Breast epithelium (tissue), 4 donors: Measurements from ENCODE around the gene TBCC. TPM values are rescaled to one million over a fixed set of nuclear protein-coding genes. Genes with fewer than 3 reads are reported as not detected.

Experiments used
- DNase-seq, 2 donors: peaks; one replicate each; pipeline ENCODE4 v3.0.0-alpha.2; 2019; ENCODE audit warnings: low spot score in 2 of 2
- H3K27ac ChIP-seq, 2 donors: fragments of 200-600 bp; sonication (generic) in 1 of 2; one replicate each; pipeline ENCODE4 v1.5.1; 2016 to 2019; ENCODE audit warnings: mild to moderate bottlenecking in 1 of 2
- H3K27me3 ChIP-seq, 2 donors: fragments of 200-600 bp; sonication (generic) in 1 of 2; one replicate each; pipeline versions ENCODE4 v1.5.1 to v1.6.0; 2017 to 2019; ENCODE audit warnings: control low read depth in 1 of 2, mild to moderate bottlenecking in 1 of 2
- H3K36me3 ChIP-seq: fragments of 200-600 bp; one replicate; pipeline ENCODE4 v1.5.1; 2019
- H3K4me1 ChIP-seq, 2 donors: fragments of 200-600 bp; sonication (generic); one replicate each; pipeline ENCODE4 v1.5.1; 2016 to 2019; ENCODE audit warnings: control low read depth in 1 of 2
- H3K4me3 ChIP-seq, 3 donors: fragments of 200-600 bp; sonication (generic); 1 replicate in 2 of 3; 2 replicates in 1 of 3; pipeline ENCODE4 v1.5.1; 2016 to 2019; ENCODE audit warnings: mild to moderate bottlenecking in 3 of 3, moderate library complexity in 2 of 3
- H3K9me3 ChIP-seq, 2 donors: fragments of 200-600 bp; sonication (generic) in 1 of 2; one replicate each; pipeline ENCODE4 v1.5.1; 2016 to 2019; ENCODE audit warnings: control low read depth in 1 of 2
- CTCF ChIP-seq, 3 donors: fragments of 450-650 bp; IDR thresholded peaks; one replicate each; pipeline ENCODE4 v1.5.1; 2016 to 2017; ENCODE audit warnings: antibody characterized with exemption in 3 of 3, mild to moderate bottlenecking in 3 of 3, moderate library complexity in 3 of 3
- POLR2A ChIP-seq: fragments of 450-650 bp; IDR thresholded peaks from one replicate; pipeline ENCODE4 v1.6.1; 2016; ENCODE audit warnings: antibody characterized with exemption, mild to moderate bottlenecking, moderate library complexity
- POLR2AphosphoS5 ChIP-seq, 3 donors: sonication (generic); formaldehyde crosslinking; IDR thresholded peaks; one replicate each; pipeline ENCODE4 v1.6.1; 2017; ENCODE audit warnings: antibody characterized with exemption in 3 of 3
- intact Hi-C: fragments of 100-400 bp; cut with DNase I; formaldehyde crosslinking; loops from one replicate; pipeline ENCODE4 v1.15.1; 2023; ENCODE audit warnings: low total_unique reads
- total RNA-seq, 3 donors: library from RNA; depleted of rRNA; stranded (reverse); fragments of >200 nt; gene quantifications; one replicate each; pipeline ENCODE4 v1.1.0, GENCODE V29; 2016

The TBCC gene
- total RNA-seq, 3 donors from 2014 or later: 21.3 to 27.7 (median 26.3) TPM

- Histone ChIP-seq H3K36me3 (no peaks in the 10 kb centered on the region), H3K27me3 (no peaks in the 10 kb centered on the region), H3K4me1 (no peaks in the 10 kb centered on the region), H3K27ac (no peak overlapping the region), H3K4me3 (no peak overlapping the region), H3K9me3 (no peaks in the 10 kb centered on the region)
- no peak for TF ChIP-seq POLR2AphosphoS5 (IDR thresholded peaks at IDR 0.05)
- no peak for TF ChIP-seq POLR2A
- TF ChIP-seq CTCF (IDR thresholded peaks at IDR 0.05): no peak
- intact Hi-C loops: no loop called here
- no peak for DNase-seq
Measured at GRCh38 chr6:42754759-42755158, 8.9 kb upstream of the TBCC start.

DNA sequence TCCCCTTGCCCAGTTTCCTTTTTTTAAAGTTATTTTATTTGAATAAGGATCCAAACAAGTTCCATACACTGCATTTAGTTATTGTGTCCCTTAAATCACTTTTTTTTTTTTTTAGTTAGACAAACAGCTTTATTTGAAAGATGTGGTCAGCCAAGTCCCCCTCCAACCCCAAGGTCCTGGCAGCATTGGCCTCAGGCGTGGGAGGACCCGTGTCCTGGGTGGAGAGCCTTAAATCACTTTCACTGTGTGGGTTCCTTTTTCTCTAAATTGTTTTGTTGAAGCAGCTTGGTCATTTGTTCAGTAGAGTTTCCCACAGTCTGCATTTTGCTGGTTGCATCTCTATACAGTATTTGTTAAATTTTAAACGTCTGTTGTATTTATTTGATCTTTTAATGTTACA is 5.2 kb upstream of the TBCC start:
- Histone ChIP-seq H3K4me3 (no peak overlapping the region), H3K36me3 (no peaks in the 10 kb centered on the region), H3K4me1 (peaks cover 0 to 5% of the 10 kb centered on the region in 2 donors), H3K27me3 (no peaks in the 10 kb centered on the region), H3K9me3 (no peaks in the 10 kb centered on the region), H3K27ac (no peak overlapping the region)
- intact Hi-C loops: no loop called here
- TF ChIP-seq POLR2A: no peak
- TF ChIP-seq POLR2AphosphoS5 (IDR thresholded peaks at IDR 0.05): no peak
- TF ChIP-seq CTCF (IDR thresholded peaks at IDR 0.05): no peak
- DNase-seq: no peak

- peak overlapping the region in 2 of 3 donors; percentile 16 to 61 for H3K4me3 ChIP-seq
- TF ChIP-seq POLR2A: no peak
- no peak for TF ChIP-seq CTCF (IDR thresholded peaks at IDR 0.05)
- no peak for TF ChIP-seq POLR2AphosphoS5 (IDR thresholded peaks at IDR 0.05)
- no peaks in the 10 kb centered on the region for H3K9me3 ChIP-seq
- no peaks in the 10 kb centered on the region for H3K27me3 ChIP-seq
- peak overlapping the region; percentile 30 to 43 for H3K27ac ChIP-seq
- peaks cover 5 to 10% of the 10 kb centered on the region in 2 donors for H3K4me1 ChIP-seq
- H3K36me3 ChIP-seq: no peaks in the 10 kb centered on the region
- intact Hi-C loops: loop anchor here (5.0 kb wide), 1 partner anchor 34 kb away; the partner anchor contains the start of gene BICRAL
- no peak for DNase-seq
Measured at GRCh38 chr6:42748203-42748898, 2.4 kb upstream of the TBCC start.

GRCh38 chr6:42746463-42747391 is 824 bp upstream of the TBCC start:
- peak; percentile 78 to 80 for DNase-seq
- Histone ChIP-seq H3K27me3 (no peaks in the 10 kb centered on the region), H3K9me3 (no peaks in the 10 kb centered on the region), H3K4me1 (peaks cover 5 to 10% of the 10 kb centered on the region in 2 donors), H3K4me3 (peak overlapping the region; percentile 61 to 98 (median 95)), H3K27ac (peak overlapping the region; percentile 85 to 93), H3K36me3 (no peaks in the 10 kb centered on the region)
- intact Hi-C loops: loop anchor here (5.0 kb wide), 1 partner anchor 36 kb away; the partner anchor contains the start of gene BICRAL
- TF ChIP-seq CTCF (IDR thresholded peaks at IDR 0.05) (no peak), POLR2AphosphoS5 (IDR thresholded peaks at IDR 0.05) (peak; percentile 86 to 87 (median 87)), POLR2A (peak; percentile 19)
